ENCODE measurements around the gene HIGD1A. TPM values are rescaled to one million over a fixed set of nuclear protein-coding genes. Genes with fewer than 3 reads are reported as not detected.

HIGD1A gene
- total and polyA plus RNA-seq, 5 donors: 179 to 348 (median 251) TPM

DNA sequence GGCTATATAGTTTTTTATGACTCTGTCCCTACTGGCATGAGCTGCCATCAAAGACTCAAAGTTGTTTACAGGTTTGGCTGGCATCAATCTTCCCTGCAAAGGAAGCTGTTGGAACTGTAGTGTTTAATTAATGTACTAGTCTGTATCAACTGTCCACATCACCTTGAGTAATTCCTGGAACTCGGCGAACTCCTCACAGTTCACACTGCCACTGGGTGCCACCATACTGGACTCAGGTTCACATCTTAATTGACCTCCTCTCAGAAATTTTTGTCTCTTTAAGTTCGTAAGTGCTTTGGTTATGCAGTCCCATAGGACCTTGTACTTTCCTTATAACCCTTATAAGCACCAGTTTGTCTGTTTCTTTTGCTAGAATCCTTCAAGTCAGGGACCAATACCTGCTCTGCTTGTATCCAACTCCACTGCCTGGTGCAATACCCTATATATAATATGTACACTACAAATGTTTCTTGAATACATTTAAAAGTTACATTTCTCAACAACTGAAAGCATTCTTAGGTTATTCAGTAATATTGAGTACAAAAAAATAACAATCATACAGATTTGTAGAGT is 3.2 kb downstream of the HIGD1A start:
- 87% methylated on average over 3 of the region's 3 CpGs for WGBS

GRCh38 chr3:42800251-42800650 is 4.0 kb downstream of the HIGD1A start:
- intact Hi-C loops (cut with DNase I): no loop called here
- ATAC-seq (no peak), DNase-seq (no peak)
- Histone ChIP-seq H3K4me3 (ENCODE audit: low read length) (no peak overlapping the region), H3K9me3 (ENCODE audit: control insufficient read depth, low read length) (no peaks in the 10 kb centered on the region), H3K27me3 (ENCODE audit: control insufficient read depth, insufficient read depth) (no peaks in the 10 kb centered on the region), H3K27ac (ENCODE audit: low read length) (no peak overlapping the region), H3K4me1 (ENCODE audit: control insufficient read depth, insufficient read depth, low read length) (peaks cover 4% of the 10 kb centered on the region)
- WGBS: 89% methylated on average over 2 of the region's 2 CpGs

More for the DNA sequence above, 3.2 kb downstream of the HIGD1A start:
- H3K27ac ChIP-seq (ENCODE audit: low read length): no peak overlapping the region
- H3K9me3 ChIP-seq (ENCODE audit: control insufficient read depth, low read length): no peaks in the 10 kb centered on the region
- no peak overlapping the region for H3K4me3 ChIP-seq (ENCODE audit: low read length)
- no peaks in the 10 kb centered on the region for H3K27me3 ChIP-seq (ENCODE audit: control insufficient read depth, insufficient read depth)
- DNase-seq (no peak), ATAC-seq (no peak)
- H3K4me1 ChIP-seq (ENCODE audit: control insufficient read depth, insufficient read depth, low read length): peaks cover 5% of the 10 kb centered on the region
- intact Hi-C loops (cut with DNase I): no loop called here

- 82% methylated on average over 7 of the region's 7 CpGs for WGBS
- Histone ChIP-seq H3K27ac (ENCODE audit: low read length) (no peak overlapping the region), H3K4me3 (ENCODE audit: low read length) (no peak overlapping the region), H3K9me3 (ENCODE audit: control insufficient read depth, low read length) (no peaks in the 10 kb centered on the region), H3K4me1 (ENCODE audit: control insufficient read depth, insufficient read depth, low read length) (peaks cover 3% of the 10 kb centered on the region), H3K27me3 (ENCODE audit: control insufficient read depth, insufficient read depth) (no peaks in the 10 kb centered on the region)
- ATAC-seq (no peak), DNase-seq (no peak)
- intact Hi-C loops (cut with DNase I): no loop called here
Observed at GRCh38 chr3:42799376-42799775, 4.9 kb downstream of the HIGD1A start.

GRCh38 chr3:42796332-42796885 is 7.9 kb downstream of the HIGD1A start:
- Histone ChIP-seq H3K9me3 (ENCODE audit: control insufficient read depth, low read length) (no peaks in the 10 kb centered on the region), H3K4me1 (ENCODE audit: control insufficient read depth, insufficient read depth, low read length) (peaks cover 1% of the 10 kb centered on the region), H3K27ac (ENCODE audit: low read length) (no peak overlapping the region), H3K4me3 (ENCODE audit: low read length) (no peak overlapping the region), H3K27me3 (ENCODE audit: control insufficient read depth, insufficient read depth) (no peaks in the 10 kb centered on the region)
- DNase-seq: no peak
- ATAC-seq: no peak
- WGBS: 93% methylated on average over 4 of the region's 5 CpGs
- intact Hi-C loops (cut with DNase I): no loop called here

DNA sequence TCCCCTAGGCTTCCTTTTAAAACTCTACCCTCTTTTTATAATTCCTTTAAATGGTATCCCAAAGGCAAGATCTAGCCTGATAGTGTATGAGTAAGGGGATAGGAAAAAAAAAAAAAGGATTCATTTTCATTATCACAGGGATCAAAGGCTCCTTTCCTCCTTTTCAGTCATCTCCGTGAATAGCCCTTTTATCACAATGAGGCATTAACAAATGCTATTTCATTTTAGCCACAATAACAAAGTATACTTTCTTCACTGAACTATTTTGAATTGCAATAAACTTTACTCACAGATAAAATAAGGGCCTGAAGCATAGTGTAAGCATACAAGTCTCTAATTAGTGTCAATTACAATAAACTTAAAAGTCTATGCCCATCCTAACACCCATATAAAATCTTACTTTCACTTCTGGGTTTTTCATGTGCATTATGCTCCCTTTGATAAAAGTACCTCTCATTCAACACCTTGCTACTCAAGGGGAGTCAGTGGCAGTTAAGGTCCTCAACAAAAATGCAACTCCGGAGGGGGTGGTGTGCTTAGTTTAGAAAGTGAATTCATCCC is 8.6 kb downstream of the HIGD1A start:
- H3K4me3 ChIP-seq (ENCODE audit: low read length): no peak overlapping the region
- 88% methylated on average over 2 of the region's 2 CpGs for WGBS
- H3K27ac ChIP-seq (ENCODE audit: low read length): no peak overlapping the region
- H3K4me1 ChIP-seq (ENCODE audit: control insufficient read depth, insufficient read depth, low read length): peaks cover 1% of the 10 kb centered on the region
- no peaks in the 10 kb centered on the region for H3K9me3 ChIP-seq (ENCODE audit: control insufficient read depth, low read length)
- ATAC-seq (no peak), DNase-seq (no peak)
- no peaks in the 10 kb centered on the region for H3K27me3 ChIP-seq (ENCODE audit: control insufficient read depth, insufficient read depth)
- intact Hi-C loops (cut with DNase I): no loop called here

GRCh38 chr3:42790714-42791229 is 13.5 kb downstream of the HIGD1A start:
- H3K27me3 ChIP-seq (ENCODE audit: control insufficient read depth, insufficient read depth): no peaks in the 10 kb centered on the region
- H3K27ac ChIP-seq (ENCODE audit: low read length): no peak overlapping the region
- no peak overlapping the region for H3K4me3 ChIP-seq (ENCODE audit: low read length)
- H3K9me3 ChIP-seq (ENCODE audit: control insufficient read depth, low read length): no peaks in the 10 kb centered on the region
- intact Hi-C loops (cut with DNase I): no loop called here
- DNase-seq (no peak), ATAC-seq (no peak)
- peaks cover 3% of the 10 kb centered on the region for H3K4me1 ChIP-seq (ENCODE audit: control insufficient read depth, insufficient read depth, low read length)
- 74% methylated on average over 6 of the region's 6 CpGs for WGBS

- ATAC-seq (no peak), DNase-seq (no peak)
- Histone ChIP-seq H3K4me3 (ENCODE audit: low read length) (no peak overlapping the region), H3K27ac (ENCODE audit: low read length) (no peak overlapping the region), H3K27me3 (ENCODE audit: control insufficient read depth, insufficient read depth) (no peaks in the 10 kb centered on the region), H3K9me3 (ENCODE audit: control insufficient read depth, low read length) (no peaks in the 10 kb centered on the region), H3K4me1 (ENCODE audit: control insufficient read depth, insufficient read depth, low read length) (peaks cover 1% of the 10 kb centered on the region)
- 96% methylated on average over 2 of the region's 2 CpGs for WGBS
- intact Hi-C loops (cut with DNase I): loop anchor here in 2 of 4 donors (10.0 kb wide), 1 partner anchor 48 kb away; no protein-coding TSS in a partner anchor
Observed at GRCh38 chr3:42786631-42787030, 17.7 kb downstream of the HIGD1A start.

DNA sequence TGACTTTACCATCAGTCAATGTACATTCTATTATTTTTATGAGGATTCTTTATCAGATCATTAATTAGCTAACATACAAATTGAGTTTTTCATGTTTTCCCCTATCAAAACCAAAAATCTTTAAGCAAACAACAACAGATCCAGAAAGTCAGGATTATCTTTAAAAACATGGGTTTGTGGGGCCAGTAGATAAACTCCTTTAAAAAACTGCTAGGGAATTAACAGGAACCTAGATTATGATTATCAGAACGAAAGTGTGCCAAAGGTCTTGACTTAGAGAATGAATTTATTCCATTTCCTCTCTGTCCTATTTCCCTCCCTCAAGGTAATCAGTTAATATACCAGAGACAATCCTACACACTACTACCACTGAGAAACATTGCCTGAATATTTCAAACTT is 18.1 kb downstream of the HIGD1A start:
- ATAC-seq (no peak), DNase-seq (no peak)
- H3K27ac ChIP-seq (ENCODE audit: low read length): no peak overlapping the region
- H3K4me3 ChIP-seq (ENCODE audit: low read length): no peak overlapping the region
- WGBS: 37% methylated on average over 1 of the region's 1 CpG
- no peaks in the 10 kb centered on the region for H3K9me3 ChIP-seq (ENCODE audit: control insufficient read depth, low read length)
- peaks cover 1% of the 10 kb centered on the region for H3K4me1 ChIP-seq (ENCODE audit: control insufficient read depth, insufficient read depth, low read length)
- intact Hi-C loops (cut with DNase I): loop anchor here in 2 of 4 donors (10.0 kb wide), 1 partner anchor 49 kb away; no protein-coding TSS in a partner anchor
- no peaks in the 10 kb centered on the region for H3K27me3 ChIP-seq (ENCODE audit: control insufficient read depth, insufficient read depth)

DNA sequence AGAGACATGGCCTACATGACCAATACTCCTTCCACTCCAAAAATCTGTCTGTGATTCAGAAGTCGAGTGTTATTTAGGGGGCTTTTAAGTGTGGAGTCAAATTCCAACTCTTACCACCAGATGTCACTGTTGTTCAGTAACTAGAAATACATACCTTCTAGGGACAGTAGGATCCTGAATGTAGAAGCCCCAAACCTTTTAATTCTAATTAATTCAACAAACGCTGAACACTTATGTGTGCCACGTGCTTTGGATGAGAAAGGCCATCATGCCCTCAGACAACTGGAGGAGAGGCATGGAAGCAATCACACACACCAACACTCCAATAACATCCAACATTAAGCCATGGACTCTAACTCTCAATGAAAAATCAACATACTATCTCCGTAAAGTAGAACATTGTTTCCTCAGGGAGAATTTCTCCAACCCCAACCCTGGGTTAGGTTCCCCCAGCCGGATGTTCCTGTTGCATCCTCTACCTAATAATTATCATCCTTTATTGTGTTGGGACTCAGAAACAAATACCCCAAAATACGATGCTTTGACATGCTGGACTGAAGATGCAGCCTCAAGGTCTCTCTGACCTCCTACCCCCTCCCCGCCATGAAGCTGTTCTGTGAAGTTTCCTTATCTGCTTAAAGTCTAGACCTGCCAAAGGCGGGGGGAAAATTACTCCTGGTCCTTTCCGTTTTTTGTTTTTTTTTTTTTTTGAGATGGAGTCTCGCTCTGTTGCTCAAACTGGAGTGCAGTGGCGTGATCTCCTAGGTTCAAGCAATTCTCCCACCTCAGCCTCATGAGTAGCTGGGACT is 23.2 kb downstream of the HIGD1A start:
- Histone ChIP-seq H3K27me3 (ENCODE audit: control insufficient read depth, insufficient read depth) (no peaks in the 10 kb centered on the region), H3K4me3 (ENCODE audit: low read length) (no peak overlapping the region), H3K9me3 (ENCODE audit: control insufficient read depth, low read length) (no peaks in the 10 kb centered on the region), H3K4me1 (ENCODE audit: control insufficient read depth, insufficient read depth, low read length) (no peaks in the 10 kb centered on the region), H3K27ac (ENCODE audit: low read length) (no peak overlapping the region)
- ATAC-seq (peak; percentile 67 to 70), DNase-seq (no peak)
- 54% methylated on average over 11 of the region's 11 CpGs for WGBS
- intact Hi-C loops (cut with DNase I): loop anchor here in 3 of 4 donors (2.0 to 10.0 kb wide), 3 partner anchors 54 to 101 kb away; no protein-coding TSS in a partner anchor

DNA sequence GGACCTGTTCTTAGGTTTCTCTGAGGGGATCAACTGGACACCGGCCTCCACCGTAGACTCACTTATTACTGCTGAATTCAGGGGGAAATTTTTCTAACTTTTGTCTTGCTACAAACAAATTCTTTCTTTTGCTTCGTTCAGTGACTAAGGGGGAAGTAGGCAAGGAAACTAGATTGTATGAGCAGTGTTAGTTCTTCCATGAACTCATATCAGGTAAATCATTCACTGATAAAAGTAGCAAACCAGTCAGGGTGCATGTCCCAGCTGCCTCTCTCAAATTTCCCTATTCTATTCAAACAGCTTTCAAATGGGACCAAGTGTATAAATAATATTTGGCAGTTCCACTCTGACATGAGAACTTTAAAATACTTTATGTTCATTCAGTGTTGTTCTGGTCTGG is 23.9 kb downstream of the HIGD1A start:
- 74% methylated on average over 3 of the region's 3 CpGs for WGBS
- ATAC-seq: no peak
- Histone ChIP-seq H3K4me3 (ENCODE audit: low read length) (no peak overlapping the region), H3K27me3 (ENCODE audit: control insufficient read depth, insufficient read depth) (no peaks in the 10 kb centered on the region), H3K9me3 (ENCODE audit: control insufficient read depth, low read length) (no peaks in the 10 kb centered on the region), H3K4me1 (ENCODE audit: control insufficient read depth, insufficient read depth, low read length) (no peaks in the 10 kb centered on the region), H3K27ac (ENCODE audit: low read length) (no peak overlapping the region)
- intact Hi-C loops (cut with DNase I): loop anchor here in 3 of 4 donors (2.0 to 10.0 kb wide), 3 partner anchors 54 to 102 kb away; no protein-coding TSS in a partner anchor
- DNase-seq: no peak

DNA sequence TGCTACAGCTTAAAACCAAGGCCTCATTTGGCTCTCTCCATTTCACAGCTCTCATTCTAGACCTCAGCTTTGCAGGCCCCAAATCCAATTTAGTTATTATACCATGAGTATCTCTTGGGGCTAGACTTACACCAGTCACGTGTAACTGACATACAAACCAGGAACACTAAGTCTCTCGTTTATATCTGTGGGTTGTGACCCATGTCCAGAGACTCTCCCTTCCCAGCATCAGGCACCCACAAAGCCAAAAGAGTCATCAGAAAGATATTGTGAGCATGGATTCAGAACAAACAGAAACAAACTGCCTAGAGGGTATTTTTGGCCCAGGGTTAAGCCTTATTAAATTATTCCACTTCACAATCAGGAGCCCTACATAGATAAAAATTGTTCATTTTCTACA is 25.6 kb downstream of the HIGD1A start:
- H3K4me1 ChIP-seq (ENCODE audit: control insufficient read depth, insufficient read depth, low read length): no peaks in the 10 kb centered on the region
- WGBS: 44% methylated on average over 2 of the region's 2 CpGs
- no peak overlapping the region for H3K27ac ChIP-seq (ENCODE audit: low read length)
- DNase-seq (peak in 1 of 3 donors; percentile 22), ATAC-seq (peak; percentile 80 to 83)
- no peak overlapping the region for H3K4me3 ChIP-seq (ENCODE audit: low read length)
- intact Hi-C loops (cut with DNase I): no loop called here
- no peaks in the 10 kb centered on the region for H3K27me3 ChIP-seq (ENCODE audit: control insufficient read depth, insufficient read depth)
- no peaks in the 10 kb centered on the region for H3K9me3 ChIP-seq (ENCODE audit: control insufficient read depth, low read length)
